HG03342 (cell line): ENCODE measurements around the gene OR52I2.

Experiments
- ATAC-seq: cut with Tn5 transposase; IDR thresholded peaks from one replicate; pipeline ENCODE4 v1.9.1; 2021; ENCODE audit warnings: mild to moderate bottlenecking, moderate library complexity; ENCODE audit not compliant: unreplicated experiment

OR52I2 gene

GRCh38 chr11:4581443-4581842 lies at the start of gene OR52I2:
Gene OR52I2, plus strand, starts transcription at chr11:4581743.
- no peak for ATAC-seq

- peak; percentile 85 for ATAC-seq
Measured at GRCh38 chr11:4539603-4540219, 41.8 kb upstream of the OR52I2 start.

GRCh38 chr11:4541071-4541470 lies 40.5 kb upstream of the OR52I2 start:
- no peak for ATAC-seq

- no peak for ATAC-seq
Measured at GRCh38 chr11:4543561-4543960, 38.0 kb upstream of the OR52I2 start.

- ATAC-seq = no peak
Measured at GRCh38 chr11:4544891-4545290, 36.7 kb upstream of the OR52I2 start, which contains the start of gene OR52M1. Gene OR52M1, plus strand, starts transcription at chr11:4545191. Its CDS starts 0 bp downstream, at chr11:4545191.

GRCh38 chr11:4546878-4547277 lies 34.7 kb upstream of the OR52I2 start:
- no peak for ATAC-seq

- no peak for ATAC-seq
Measured at GRCh38 chr11:4547416-4547815, 34.1 kb upstream of the OR52I2 start.

- ATAC-seq = no peak
Measured at GRCh38 chr11:4551346-4551979, 30.1 kb upstream of the OR52I2 start.

GRCh38 chr11:4559527-4560440 lies 21.8 kb upstream of the OR52I2 start:
- no peak for ATAC-seq

- ATAC-seq = no peak
Measured at GRCh38 chr11:4560467-4560866, 21.1 kb upstream of the OR52I2 start.

GRCh38 chr11:4565371-4565770 lies 16.2 kb upstream of the OR52I2 start:
- ATAC-seq = no peak

- no peak for ATAC-seq
Measured at GRCh38 chr11:4569075-4569474, 12.5 kb upstream of the OR52I2 start.

- ATAC-seq = no peak
Measured at GRCh38 chr11:4576880-4577279, 4.7 kb upstream of the OR52I2 start.

GRCh38 chr11:4577761-4578160 lies 3.8 kb upstream of the OR52I2 start:
- no peak for ATAC-seq

- no peak for ATAC-seq
Measured at GRCh38 chr11:4578624-4579023, 2.9 kb upstream of the OR52I2 start.

- no peak for ATAC-seq
Measured at GRCh38 chr11:4580124-4580523, 1.4 kb upstream of the OR52I2 start.

- no peak for ATAC-seq
Measured at GRCh38 chr11:4589017-4589416, 7.5 kb downstream of the OR52I2 start.

- ATAC-seq = no peak
Measured at GRCh38 chr11:4593739-4594138, 12.2 kb downstream of the OR52I2 start, which contains the start of gene OR52I1. Gene OR52I1, plus strand, starts transcription at chr11:4594039. Its CDS starts 0 bp downstream, at chr11:4594039.

GRCh38 chr11:4605057-4605456 lies 23.5 kb downstream of the OR52I2 start:
- no peak for ATAC-seq

GRCh38 chr11:4606231-4607015 lies 24.9 kb downstream of the OR52I2 start:
- no peak for ATAC-seq

- ATAC-seq = no peak
Measured at GRCh38 chr11:4607096-4607495, 25.6 kb downstream of the OR52I2 start.
